Activated naive CD4-positive, alpha-beta T cell treated with Interleukin-2 at 50 U/mL for 16 hours (primary cell): ENCODE measurements around the gene VSIG10.
"Not testable (repeated sequence)": the region's sequence is repeated elsewhere in the genome, so short reads cannot be mapped to it uniquely, and the experiment has no call there.

ENCODE experiments used
- DNase-seq: peaks from one replicate; pipeline ENCODE4 v3.0.0-alpha.2; 2020

Gene VSIG10, protein sequence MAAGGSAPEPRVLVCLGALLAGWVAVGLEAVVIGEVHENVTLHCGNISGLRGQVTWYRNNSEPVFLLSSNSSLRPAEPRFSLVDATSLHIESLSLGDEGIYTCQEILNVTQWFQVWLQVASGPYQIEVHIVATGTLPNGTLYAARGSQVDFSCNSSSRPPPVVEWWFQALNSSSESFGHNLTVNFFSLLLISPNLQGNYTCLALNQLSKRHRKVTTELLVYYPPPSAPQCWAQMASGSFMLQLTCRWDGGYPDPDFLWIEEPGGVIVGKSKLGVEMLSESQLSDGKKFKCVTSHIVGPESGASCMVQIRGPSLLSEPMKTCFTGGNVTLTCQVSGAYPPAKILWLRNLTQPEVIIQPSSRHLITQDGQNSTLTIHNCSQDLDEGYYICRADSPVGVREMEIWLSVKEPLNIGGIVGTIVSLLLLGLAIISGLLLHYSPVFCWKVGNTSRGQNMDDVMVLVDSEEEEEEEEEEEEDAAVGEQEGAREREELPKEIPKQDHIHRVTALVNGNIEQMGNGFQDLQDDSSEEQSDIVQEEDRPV

DNA sequence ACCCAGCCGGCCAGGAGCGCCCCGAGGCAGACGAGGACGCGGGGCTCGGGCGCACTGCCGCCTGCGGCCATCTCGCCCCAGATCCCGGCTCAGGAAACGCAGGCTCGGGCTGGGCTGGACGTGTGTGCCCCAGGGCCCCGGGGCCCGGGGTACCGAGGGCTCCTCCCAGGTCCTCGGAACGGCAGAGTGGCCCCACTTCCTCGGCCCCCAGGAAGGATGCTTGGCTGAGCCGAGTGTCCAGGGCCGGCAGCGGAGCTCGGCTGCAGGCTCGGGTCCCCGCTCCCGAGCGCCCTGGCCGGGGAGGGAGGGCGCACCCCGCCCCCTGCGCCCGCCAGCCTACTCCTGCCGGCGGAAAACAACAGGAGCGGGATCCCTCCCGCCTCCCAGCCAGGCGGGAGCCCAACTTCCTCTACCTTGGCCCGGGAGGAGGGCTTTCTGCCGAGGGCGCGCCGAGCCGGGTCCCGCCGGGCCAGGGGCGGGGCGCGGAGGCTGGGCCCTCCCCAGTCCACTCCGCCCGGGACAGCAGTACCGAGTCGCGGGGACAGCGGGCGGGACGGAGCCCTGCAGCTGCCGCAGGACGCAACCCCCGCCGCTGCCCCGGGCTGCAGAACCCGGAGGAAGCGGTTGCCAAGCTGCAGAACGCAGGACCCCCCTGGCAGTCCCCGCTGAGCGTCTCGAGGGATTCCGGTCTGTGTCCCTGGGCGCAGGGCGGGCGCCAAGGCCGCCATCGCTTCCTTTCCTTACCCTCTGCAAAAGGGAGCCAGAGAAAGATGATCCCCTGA lies at the start of gene VSIG10:
Gene VSIG10 (minus strand): TSS at position 411 of the 782 bp plus-strand sequence. CDS start 340 bp downstream, at position 71.
- DNase-seq = peak; percentile 16

DNA sequence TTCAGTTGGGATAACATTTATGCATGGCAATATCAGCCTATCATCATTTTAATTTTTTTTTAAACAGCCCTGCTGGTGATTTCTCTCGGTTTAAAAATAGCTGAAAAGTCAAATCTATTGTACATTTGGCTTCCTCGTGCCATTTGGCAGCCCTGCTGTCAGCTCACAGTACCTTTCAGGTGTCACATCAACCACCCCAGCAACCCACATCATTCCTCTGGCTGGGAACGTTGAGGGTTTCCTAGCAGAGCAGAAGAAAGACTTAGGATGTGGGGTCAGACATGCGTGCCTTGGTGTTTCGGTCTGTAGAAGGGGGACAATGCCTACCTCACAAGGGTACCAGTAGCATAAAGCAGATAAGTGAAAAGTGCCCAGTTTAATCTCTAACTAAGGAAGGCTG lies 47.9 kb upstream of the VSIG10 start:
- no peak for DNase-seq

DNA sequence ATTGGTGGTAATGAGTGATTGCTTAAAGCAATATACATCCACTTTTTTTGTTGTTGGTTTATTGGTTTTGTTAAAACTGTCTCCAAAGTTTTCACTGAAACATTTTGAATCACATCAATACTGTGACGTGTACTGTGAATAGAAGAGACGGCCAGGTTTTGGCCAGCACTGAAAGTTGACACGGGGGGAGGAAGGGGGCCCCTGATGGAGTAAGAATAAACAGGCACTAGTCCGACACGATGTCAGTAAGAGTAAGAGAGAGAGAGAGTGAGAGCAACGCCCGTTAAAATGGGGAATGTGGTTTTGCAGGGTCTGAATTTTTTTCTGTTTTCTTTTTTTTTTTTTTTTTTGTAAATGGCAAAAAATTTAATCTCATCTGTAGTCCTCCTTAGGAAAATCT lies 46.8 kb upstream of the VSIG10 start:
- no peak for DNase-seq

DNA sequence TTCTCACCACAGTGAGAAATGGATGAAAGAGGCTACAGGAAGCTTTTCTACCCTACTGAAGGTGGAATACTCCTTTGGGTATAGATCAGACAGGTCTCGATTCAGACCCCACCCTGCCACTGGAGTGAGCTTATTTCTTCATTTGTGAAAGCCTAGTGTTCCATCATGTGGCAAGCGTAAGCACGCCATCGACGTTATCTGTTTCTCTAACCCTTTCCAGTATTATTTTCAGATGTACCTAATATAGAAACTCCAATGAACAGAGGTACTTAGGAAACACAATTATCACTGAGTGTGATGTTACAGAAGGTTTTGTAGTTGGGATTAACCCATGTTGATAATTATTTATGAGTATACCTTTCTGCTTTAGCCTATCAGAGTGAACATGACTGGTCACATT lies 44.5 kb upstream of the VSIG10 start:
- no peak for DNase-seq

DNA sequence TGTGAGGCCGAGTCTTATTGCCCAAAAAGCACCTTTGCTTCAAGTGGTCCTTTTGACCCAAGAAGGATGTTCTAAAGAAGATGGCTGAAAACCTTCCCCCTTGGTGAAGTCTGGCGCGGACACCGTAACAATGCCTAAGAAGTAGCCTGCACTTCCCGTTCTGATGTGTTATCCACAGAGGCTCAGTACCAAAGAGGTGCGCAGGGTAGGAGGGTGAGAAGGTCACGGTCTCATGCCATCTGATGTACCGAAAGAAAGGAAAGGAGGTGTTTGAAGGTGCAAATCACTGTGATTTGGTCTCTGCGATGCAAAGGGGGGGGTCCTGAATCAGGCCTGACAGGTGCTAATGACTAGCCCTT lies 42.0 kb upstream of the VSIG10 start:
- no peak for DNase-seq

DNA sequence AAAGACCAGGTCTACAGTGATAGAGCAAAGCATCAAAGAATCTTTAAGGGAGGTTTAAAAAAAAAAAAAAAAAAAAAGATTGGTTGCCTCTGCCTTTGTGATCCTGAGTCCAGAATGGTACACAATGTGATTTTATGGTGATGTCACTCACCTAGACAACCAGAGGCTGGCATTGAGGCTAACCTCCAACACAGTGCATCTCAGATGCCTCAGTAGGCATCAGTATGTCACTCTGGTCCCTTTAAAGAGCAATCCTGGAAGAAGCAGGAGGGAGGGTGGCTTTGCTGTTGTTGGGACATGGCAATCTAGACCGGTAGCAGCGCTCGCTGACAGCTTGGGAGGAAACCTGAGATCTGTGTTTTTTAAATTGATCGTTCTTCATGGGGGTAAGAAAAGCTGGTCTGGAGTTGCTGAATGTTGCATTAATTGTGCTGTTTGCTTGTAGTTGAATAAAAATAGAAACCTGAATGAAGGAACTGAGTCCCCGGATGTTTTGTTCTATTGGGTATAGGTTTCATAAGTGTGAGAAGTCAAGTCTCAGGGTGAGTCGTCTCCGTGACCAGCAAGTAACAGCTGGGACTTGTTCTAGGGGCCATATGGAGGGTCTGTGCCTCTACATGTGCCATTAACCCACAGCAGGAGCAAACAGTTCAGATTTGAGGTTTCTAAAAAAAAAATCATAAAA lies 41.4 kb upstream of the VSIG10 start:
- DNase-seq = no peak

DNA sequence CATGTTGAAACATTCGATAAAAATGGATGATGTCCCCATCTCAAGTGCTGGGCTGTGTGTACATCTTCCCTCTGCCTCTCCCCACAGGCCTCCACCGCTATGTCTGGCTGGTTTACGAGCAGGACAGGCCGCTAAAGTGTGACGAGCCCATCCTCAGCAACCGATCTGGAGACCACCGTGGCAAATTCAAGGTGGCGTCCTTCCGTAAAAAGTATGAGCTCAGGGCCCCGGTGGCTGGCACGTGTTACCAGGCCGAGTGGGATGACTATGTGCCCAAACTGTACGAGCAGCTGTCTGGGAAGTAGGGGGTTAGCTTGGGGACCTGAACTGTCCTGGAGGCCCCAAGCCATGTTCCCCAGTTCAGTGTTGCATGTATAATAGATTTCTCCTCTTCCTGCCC lies 40.7 kb upstream of the VSIG10 start:
- DNase-seq = no peak

DNA sequence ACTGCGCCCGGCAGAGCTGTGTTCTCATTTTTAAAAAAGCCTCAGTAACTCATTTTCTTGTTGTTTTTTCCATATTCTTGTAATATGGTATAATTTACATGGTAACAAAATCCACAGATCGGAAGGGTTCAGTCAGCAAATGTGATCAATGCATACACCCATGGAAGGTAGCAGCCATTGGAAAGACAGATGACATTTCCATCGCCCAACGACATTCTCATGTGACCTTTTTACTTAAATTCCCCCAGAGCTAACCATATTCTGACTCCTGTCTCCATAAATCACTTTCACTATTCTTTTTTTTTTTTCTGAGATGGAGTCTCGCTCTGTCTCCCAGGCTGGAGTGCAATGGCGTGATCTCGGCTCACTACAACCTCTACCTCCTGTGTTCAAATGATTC lies 37.0 kb upstream of the VSIG10 start:
- DNase-seq = no peak

DNA sequence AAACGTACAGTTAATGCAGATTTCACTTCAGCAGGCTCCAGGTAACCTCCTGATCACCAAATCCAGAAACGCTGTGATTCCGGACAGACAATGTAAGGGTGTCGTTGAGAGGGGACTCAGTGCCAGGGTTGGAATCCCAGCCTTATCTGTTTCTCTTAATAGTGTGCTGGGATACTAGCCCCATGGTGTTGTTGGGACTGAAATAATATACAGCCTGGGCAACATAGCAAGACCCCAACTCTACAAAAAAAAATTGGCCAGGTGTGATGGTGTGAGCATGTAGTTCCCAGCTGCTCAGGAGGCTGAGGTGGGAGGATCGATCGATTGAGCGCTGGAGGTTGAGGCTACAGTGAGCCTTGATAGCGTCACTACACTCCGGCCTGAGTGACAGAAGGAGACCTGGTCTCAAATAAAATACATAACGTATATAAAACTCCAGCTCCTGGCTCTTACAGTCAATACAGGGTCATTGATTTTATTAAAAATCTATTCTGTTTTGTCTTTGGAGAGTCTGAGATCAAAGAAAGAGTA lies 33.4 kb upstream of the VSIG10 start:
- DNase-seq = no peak

DNA sequence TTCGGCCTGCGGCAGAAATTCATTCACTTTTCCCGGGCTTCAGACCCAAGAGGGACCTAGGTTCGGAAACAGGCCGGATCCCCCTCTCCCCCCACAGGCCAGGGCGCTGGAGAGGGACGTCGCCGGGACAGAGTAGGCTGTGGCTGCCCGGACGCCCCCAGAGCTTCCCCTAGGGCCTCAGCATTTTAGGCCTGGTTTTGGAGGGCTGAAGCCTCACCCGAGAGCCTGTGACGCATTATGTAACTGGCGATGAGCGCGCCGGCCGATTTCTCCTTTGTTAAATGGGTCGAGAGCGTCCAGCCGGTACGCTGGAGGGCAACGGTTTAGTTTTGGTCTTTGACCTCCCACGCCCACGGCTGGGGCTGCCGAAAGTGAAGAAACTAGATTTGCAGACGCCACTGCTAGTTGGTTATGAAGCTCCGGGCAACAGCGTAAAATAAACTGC lies 32.8 kb upstream of the VSIG10 start:
- peak; percentile 52 for DNase-seq

DNA sequence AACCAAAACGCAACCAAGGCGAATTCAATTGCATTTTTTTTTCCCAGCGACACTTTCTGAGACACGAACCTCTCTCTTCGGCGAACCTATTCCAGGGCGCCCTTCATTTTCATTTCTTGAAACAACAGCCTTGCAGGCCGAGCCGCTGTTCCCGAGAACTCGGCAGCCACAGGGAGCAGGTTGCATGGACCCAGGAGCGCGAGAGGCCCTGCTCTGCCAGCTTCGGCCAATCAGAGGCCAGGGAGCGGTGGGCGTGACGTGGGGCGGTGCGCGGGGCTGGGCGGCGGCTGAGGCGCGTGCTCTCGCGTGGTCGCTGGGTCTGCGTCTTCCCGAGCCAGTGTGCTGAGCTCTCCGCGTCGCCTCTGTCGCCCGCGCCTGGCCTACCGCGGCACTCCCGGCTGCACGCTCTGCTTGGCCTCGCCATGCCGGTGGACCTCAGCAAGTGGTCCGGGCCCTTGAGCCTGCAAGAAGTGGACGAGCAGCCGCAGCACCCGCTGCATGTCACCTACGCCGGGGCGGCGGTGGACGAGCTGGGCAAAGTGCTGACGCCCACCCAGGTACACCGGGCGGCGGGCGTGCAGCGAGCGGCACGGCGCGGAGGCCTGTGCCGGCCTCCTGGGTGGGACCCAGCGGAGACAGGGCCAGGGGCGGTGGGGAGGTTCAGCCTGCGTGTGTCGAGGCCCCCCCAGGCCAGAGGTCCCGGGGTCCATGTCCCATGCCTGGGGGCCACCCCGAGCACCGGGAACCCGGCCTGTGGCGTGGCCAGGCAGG lies 32.2 kb upstream of the VSIG10 start, which contains the start of gene PEBP1:
Gene PEBP1 (plus strand): TSS at position 337 of the 771 bp plus-strand sequence. CDS start 86 bp downstream, at position 423.
- peak; percentile 95 for DNase-seq

DNA sequence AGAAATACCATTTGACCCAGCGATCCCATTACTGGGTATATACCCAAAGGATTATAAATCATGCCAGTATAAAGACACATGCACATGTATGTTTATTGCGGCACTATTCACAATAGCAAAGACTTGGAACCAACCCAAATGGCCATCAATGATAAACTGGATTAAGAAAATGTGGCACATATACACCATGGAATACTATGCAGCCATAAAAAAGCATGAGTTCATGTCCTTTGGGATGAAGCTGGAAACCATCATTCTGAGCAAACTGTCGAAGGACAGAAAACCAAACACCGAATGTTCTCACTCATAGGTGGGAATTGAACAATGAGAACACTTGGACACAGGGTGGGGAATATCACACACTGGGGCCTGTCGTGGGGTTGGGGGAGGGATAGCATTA lies 25.6 kb upstream of the VSIG10 start:
- DNase-seq = not testable (repeated sequence)

DNA sequence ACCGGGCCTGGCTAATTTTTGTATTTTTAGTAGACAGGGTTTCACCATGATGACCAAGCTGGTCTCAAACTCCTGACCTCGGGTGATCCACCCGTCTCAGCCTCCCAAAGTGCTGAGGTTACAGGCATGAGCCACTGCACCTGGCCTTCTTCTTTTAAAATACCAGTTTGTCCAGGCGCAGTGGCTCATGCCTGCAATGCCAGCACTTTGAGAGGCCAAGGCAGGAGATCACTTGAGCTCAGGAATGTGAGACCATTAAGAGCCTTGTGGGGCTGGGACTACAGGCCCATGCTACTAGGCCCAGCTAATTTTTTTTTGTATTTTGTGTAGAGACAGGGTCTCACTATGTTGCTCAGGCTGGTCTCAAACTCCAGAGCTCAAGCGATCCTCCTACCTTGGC lies 24.1 kb upstream of the VSIG10 start:
- no peak for DNase-seq

DNA sequence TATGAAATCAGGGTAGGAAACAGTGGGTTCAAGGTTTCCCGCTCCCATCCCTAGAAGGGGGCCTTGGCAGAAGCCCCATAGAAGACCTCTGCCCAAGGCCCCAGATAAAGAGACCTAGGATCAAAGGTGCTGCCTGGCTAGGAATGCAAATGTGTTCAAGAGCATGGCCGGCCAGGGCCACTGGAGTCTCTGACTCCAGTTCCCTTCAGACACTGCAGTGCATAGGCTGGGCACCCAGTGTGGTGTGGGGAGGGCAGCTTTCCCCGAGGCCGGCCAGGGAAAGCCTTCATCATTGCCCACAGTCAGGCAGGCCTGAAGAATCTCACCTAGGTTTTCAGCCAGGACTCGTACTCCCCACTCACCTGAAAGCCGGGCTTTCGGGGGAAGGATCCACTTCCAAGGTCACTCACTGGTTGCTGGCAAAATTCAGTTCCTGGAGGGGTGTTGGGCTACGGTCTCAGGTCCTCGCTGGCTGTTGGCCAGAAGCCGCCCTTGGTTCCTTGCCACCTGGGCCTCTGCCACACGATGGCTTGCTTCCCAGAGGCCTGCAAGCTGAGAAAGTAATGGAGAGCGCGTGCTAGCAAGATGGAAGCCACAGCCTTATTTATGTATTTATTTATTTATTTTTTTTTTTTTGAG lies 22.4 kb upstream of the VSIG10 start:
- no peak for DNase-seq

DNA sequence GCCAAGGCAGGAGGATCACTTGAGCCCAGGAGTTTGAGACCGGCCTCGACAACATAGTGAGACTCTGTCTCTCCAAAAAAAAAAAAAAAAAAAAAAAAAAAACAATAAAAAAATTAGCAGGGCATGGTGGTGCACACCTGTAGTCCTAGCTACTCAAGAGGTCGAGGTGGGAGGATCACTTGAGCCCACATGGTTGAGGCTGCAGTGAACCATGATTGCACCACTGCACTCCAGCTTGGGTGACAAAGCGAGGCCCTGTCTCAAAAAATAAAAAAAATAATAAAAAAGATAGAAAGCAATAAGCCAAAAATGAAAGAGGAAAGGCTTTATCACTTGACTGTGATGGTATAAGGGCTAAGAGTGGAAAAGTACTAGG lies 21.9 kb upstream of the VSIG10 start:
- DNase-seq = no peak

DNA sequence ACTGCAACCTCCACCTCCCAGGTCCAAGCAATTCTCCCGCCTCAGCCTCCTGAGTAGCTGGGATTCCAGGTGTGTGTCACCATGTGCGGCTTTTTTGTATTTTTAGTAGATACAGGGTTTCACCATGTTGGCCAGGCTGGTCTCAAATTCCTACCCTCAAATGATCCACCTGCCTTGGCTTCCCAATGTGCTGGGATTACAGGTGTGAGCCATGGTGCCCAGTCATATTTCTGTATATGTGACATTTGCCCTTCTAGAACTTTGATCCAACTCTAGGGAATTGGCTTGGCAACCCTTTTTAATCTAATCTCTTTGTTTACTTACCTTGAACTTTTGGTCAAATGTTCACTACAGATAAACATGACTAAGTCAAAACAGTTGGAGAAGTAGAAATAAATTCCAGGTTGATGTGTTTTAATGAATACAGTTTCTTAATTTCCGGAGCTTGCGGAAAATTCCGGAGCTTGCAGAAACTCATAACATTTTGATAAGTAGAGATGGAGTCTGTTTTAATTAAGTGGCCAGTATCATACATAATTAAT lies 20.6 kb upstream of the VSIG10 start:
- no peak for DNase-seq

DNA sequence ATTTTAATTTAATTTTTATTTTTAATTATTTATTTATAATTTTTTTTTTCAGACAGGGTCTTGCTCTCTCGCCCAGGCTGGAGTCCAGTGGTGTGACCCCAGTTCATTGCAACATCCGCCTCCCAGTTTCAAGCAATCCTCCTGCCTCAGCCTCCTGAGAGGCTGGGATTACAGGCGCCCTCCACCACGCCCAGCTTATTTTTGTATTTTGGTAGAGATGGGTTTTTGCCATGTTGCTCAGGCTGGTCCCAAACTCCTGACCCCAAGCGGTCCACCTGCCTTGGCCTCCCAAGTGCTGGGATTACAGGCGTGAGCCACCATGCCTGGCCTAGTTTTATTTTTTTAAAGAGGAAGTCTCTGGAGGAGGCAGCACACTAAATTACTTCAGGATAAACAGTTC lies 18.5 kb upstream of the VSIG10 start:
- DNase-seq = no peak

DNA sequence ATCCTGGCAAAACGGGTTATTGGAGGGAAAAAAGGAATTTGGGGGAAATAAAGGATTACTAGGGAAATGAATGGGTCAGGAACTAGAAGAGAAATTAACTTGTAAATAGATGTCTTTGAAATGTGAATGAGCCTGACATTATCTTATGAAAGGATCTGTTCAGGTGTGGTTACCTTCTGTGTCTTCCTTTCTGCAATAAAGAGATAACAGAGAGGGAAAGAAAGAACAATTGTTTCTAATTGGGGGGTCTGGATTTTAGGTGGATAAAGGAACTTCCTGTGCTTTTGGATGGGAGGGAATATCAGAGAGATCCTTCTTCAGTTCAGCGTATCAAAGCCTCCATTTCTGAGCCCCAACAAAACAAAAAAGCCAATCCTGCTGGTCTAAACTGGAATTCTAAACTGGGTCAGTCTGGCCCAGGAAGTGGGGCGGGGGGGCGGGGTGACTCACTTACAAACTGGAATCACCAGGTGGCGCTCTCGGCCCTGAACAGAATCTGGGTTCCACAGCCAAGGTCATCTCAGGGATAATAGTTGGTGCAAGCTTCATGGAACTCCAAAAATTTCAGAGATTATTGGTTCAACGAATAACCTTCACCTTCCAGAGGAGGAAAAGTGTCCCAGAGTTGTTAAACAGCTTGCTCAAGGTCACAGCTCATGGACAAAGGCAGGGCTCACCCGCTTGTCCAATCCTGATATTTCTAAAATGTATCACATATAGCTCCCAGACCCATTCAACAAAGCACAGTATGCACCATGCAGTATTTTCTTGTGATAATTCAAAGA lies 17.0 kb upstream of the VSIG10 start:
- DNase-seq = peak; percentile 72

DNA sequence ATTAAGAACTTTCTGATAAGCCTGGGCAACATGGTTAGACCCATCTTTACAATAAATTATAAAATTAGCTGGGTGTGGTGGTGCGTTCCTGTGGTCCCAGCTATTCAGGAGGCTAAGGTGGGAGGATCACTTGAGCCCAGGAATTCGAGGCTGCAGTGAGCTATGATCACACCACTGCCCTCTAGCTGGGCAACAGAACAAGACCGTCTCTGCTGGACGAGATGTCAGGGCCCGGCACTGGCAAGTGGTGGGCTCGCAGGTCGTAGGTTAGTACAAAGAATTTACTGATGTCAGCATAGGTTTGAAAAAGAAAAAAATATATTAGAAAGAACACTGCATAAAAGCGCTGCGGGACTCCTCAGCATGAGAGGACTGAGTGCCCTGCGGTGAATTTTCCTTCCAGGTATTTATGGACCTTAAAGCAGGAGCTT lies 15.7 kb upstream of the VSIG10 start:
- no peak for DNase-seq

DNA sequence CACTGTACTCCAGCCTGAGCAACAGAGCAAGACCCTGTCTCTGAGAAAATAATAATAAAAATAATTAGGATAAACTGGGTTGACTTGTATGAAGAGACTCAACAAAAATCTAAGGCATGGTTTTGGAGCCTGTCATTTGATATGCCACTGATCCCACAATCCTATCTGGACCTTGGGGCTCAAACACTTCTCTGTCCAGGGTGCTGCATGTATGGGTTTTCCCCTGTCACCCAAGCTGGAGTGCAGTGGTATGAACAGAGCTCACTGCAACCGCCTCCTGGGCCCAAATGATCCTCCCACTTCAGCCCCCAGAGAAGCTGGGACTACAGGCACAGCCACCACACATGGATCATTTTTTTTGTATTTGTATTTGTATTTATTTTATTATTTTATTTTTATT lies 5.3 kb upstream of the VSIG10 start:
- no peak for DNase-seq

DNA sequence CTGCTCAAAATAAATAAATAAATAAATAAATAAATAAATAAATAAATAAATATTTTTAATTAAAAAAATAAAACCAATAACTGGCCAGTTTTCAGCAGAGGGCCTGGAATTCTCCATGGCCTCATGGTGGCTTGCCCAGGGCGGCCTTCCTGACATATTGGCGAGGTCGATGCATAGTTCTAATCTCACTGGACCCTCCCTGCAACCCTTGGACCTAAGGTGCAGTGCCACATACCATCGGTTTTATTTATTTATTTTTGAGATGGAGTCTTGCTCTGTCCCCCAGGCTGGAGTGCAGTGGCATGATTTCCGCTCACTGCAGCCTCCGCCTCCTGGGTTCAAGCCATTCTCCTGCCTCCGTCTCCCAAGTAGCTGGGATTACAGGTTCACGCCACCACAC lies 3.9 kb upstream of the VSIG10 start:
- DNase-seq = no peak
